GM12873 (cell line): ENCODE data around the gene FNTB.

ENCODE experiments used
- CTCF ChIP-seq: IDR thresholded peaks from 2 replicates; pipeline ENCODE4 v1.5.1; 2012; ENCODE audit warnings: low read depth, mild to moderate bottlenecking, moderate library complexity, low read length, control low read depth; ENCODE audit not compliant: insufficient read depth; ENCODE audit errors: missing control alignments

The FNTB gene

GRCh38 chr14:65006261-65006721 lies 19.6 kb downstream of the FNTB start:
- TF ChIP-seq CTCF: no peak

- TF ChIP-seq CTCF: no peak
Observed at GRCh38 chr14:65007202-65007601, 20.5 kb downstream of the FNTB start.

GRCh38 chr14:65010211-65010931 lies 23.7 kb downstream of the FNTB start:
- no peak for TF ChIP-seq CTCF

- TF ChIP-seq CTCF: no peak
Observed at GRCh38 chr14:65011538-65011937, 24.8 kb downstream of the FNTB start.

- TF ChIP-seq CTCF: no peak
Observed at GRCh38 chr14:65012353-65012752, 25.7 kb downstream of the FNTB start.

GRCh38 chr14:65015391-65015790 lies 28.7 kb downstream of the FNTB start:
- TF ChIP-seq CTCF: no peak

GRCh38 chr14:65016471-65016870 lies 29.8 kb downstream of the FNTB start:
- no peak for TF ChIP-seq CTCF
